Sigmoid colon (tissue), 3 donors: ENCODE results near the gene FLOT2.

Experiments used
- POLR2A ChIP-seq, 2 donors: fragments of 450-650 bp; IDR thresholded peaks; one replicate each; pipeline ENCODE4 v1.6.1; 2016; ENCODE audit warnings: antibody characterized with exemption in 2 of 2, mild to moderate bottlenecking in 2 of 2, moderate library complexity in 2 of 2
- TF ChIP-seq, protein P1 (sequence below), 4 experiments: fragments of 450-650 bp in 3 of 4; fragments of 200-600 bp in 1 of 4; IDR thresholded peaks; one replicate each; pipeline ENCODE4 v1.5.1; 2016 to 2019; ENCODE audit warnings: antibody characterized with exemption in 4 of 4, mild to moderate bottlenecking in 3 of 4, moderate library complexity in 2 of 4

DNA sequence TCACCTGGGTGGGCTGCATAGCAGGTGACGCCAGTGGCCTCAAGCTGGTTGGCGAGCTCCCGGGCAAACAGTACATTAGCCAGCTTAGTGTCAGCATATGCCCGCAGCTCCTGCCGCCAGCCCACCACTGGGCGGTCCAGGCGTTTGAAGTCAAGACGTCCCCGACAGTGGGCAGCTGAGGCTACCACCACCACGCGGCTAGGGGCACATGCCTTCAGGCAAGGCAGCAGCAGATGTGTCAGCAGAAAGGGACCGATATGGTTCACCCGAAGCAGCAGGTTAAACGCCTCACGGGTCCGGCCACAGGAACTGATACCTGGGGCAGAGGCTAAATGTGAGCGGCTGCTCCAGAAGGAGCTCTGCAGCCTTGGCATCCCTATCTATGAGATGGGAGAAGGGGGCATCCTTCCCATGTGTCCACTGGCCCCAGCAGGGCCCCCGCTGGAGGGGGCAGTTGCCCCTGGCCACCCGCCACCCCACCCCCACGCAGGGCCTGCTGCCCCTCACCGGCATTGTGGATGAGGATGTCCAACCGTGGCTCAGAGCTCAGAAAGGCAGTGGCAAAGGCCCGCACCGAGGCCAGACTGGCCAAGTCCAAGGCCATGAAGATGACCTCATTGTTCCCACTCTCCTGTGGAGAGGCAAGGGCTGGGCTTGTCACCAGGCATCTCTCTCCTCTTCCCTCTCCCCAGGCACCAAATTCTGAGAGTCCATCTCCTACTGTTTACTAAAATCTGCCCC is 3.6 kb upstream of the FLOT2 start:
- TF ChIP-seq, protein P1, sequence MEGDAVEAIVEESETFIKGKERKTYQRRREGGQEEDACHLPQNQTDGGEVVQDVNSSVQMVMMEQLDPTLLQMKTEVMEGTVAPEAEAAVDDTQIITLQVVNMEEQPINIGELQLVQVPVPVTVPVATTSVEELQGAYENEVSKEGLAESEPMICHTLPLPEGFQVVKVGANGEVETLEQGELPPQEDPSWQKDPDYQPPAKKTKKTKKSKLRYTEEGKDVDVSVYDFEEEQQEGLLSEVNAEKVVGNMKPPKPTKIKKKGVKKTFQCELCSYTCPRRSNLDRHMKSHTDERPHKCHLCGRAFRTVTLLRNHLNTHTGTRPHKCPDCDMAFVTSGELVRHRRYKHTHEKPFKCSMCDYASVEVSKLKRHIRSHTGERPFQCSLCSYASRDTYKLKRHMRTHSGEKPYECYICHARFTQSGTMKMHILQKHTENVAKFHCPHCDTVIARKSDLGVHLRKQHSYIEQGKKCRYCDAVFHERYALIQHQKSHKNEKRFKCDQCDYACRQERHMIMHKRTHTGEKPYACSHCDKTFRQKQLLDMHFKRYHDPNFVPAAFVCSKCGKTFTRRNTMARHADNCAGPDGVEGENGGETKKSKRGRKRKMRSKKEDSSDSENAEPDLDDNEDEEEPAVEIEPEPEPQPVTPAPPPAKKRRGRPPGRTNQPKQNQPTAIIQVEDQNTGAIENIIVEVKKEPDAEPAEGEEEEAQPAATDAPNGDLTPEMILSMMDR (IDR thresholded peaks at IDR 0.05): no peak
- no peak for TF ChIP-seq POLR2A (IDR thresholded peaks at IDR 0.05)
